Left lung (tissue), 10 donors: ENCODE measurements around the gene ARHGAP44. TPM values are rescaled to one million over a fixed set of nuclear protein-coding genes. Genes with fewer than 3 reads are reported as not detected.
"Not testable (repeated sequence)": the region's sequence is repeated elsewhere in the genome, so short reads cannot be mapped to it uniquely, and the experiment has no call there.

Experiments
- ATAC-seq: fragments of 200-7000 bp; cut with Tn5 transposase; one replicate; pipeline ENCODE4 v1.9.1; 2020; ENCODE audit warnings: moderate library complexity
- DNase-seq, 4 donors: peaks; one replicate each; pipeline ENCODE4 v3.0.0-alpha.2; 2013 to 2020
- H3K27ac ChIP-seq, 2 donors: fragments of 200-600 bp; sonication (generic) in 1 of 2; one replicate each; pipeline versions ENCODE4 v1.5.0 to v1.8.0; 2020 to 2021
- H3K27me3 ChIP-seq, 2 donors: fragments of 200-600 bp; sonication (generic) in 1 of 2; one replicate each; pipeline versions ENCODE4 v1.5.0 to v1.8.0; 2020 to 2021
- H3K36me3 ChIP-seq, 2 donors: fragments of 200-600 bp; sonication (generic) in 1 of 2; one replicate each; pipeline versions ENCODE4 v1.5.0 to v1.8.0; 2020 to 2021
- H3K4me1 ChIP-seq, 2 donors: fragments of 200-600 bp; one replicate each; pipeline ENCODE4 v1.8.0; 2021
- H3K4me3 ChIP-seq, 2 donors: fragments of 200-600 bp; sonication (generic) in 1 of 2; one replicate each; pipeline versions ENCODE4 v1.5.0 to v1.8.0; 2020 to 2021; ENCODE audit warnings: mild to moderate bottlenecking in 1 of 2
- H3K9me3 ChIP-seq, 2 donors: fragments of 200-600 bp; sonication (generic) in 1 of 2; one replicate each; pipeline versions ENCODE4 v1.5.0 to v1.8.0; 2020 to 2021
- CTCF ChIP-seq, 2 donors: fragments of 200-600 bp; sonication (generic) in 1 of 2; IDR thresholded peaks; one replicate each; pipeline versions ENCODE4 v1.5.0 to v1.8.0; 2021; ENCODE audit warnings: antibody characterized with exemption in 2 of 2
- intact Hi-C, 2 donors: fragments of 100-400 bp; cut with DNase I; formaldehyde crosslinking; loops; one replicate each; pipeline versions ENCODE4 v1.11.2 to v1.14.2; 2022
- polyA plus RNA-seq, 6 donors: library from polyadenylated mRNA; unstranded; fragments of 120-200 nt; gene quantifications; one replicate each; pipeline ENCODE4 v1.2.1, GENCODE V29; 2013; ENCODE audit not compliant: insufficient read length in 6 of 6
- total RNA-seq, 2 donors: library from RNA; stranded (reverse); fragmentation: NEBNext Ultra II Directional; extraction: Animal tissue kit (Norgen Biotek cat#: 25700); gene quantifications; one replicate each; pipeline ENCODE4 v1.2.1, GENCODE V29; 2021
- donor health status: DM: no; HTN: yes; CAD: no.
- donor health status: DM: no; HTN: no; CAD: no.

ARHGAP44 gene
- total and polyA plus RNA-seq, 8 donors, result 13.1 to 43.6 (median 17.9) TPM

GRCh38 chr17:12865769-12866168 lies 76.5 kb downstream of the ARHGAP44 start:
- H3K36me3 ChIP-seq, result no peaks in the 10 kb centered on the region
- H3K27me3 ChIP-seq, result no peaks in the 10 kb centered on the region
- no peak overlapping the region for H3K4me3 ChIP-seq
- intact Hi-C loops, result no loop called here
- no peaks in the 10 kb centered on the region for H3K4me1 ChIP-seq
- ATAC-seq (no peak), DNase-seq (no peak)
- TF ChIP-seq CTCF (IDR thresholded peaks at IDR 0.05), result no peak
- H3K27ac ChIP-seq, result no peak overlapping the region
- peaks cover 0 to 8% of the 10 kb centered on the region in 2 donors for H3K9me3 ChIP-seq

- Histone ChIP-seq H3K4me1 (no peaks in the 10 kb centered on the region), H3K36me3 (no peaks in the 10 kb centered on the region), H3K9me3 (peaks cover 0 to 7% of the 10 kb centered on the region in 2 donors), H3K27me3 (no peaks in the 10 kb centered on the region), H3K4me3 (no peak overlapping the region), H3K27ac (no peak overlapping the region)
- ATAC-seq (no peak), DNase-seq (no peak)
- TF ChIP-seq CTCF (IDR thresholded peaks at IDR 0.05), result no peak
- intact Hi-C loops, result no loop called here
Measured at GRCh38 chr17:12866244-12866643, 76.9 kb downstream of the ARHGAP44 start.

- H3K27me3 ChIP-seq, result no peaks in the 10 kb centered on the region
- peaks cover 0 to 2% of the 10 kb centered on the region in 2 donors for H3K9me3 ChIP-seq
- H3K4me1 ChIP-seq, result no peaks in the 10 kb centered on the region
- H3K36me3 ChIP-seq, result no peaks in the 10 kb centered on the region
- TF ChIP-seq CTCF (IDR thresholded peaks at IDR 0.05), result no peak
- H3K27ac ChIP-seq, result no peak overlapping the region
- H3K4me3 ChIP-seq, result no peak overlapping the region
- no peak for DNase-seq
- no peak for ATAC-seq
- intact Hi-C loops, result no loop called here
Measured at GRCh38 chr17:12867726-12868125, 78.4 kb downstream of the ARHGAP44 start.

- not testable (repeated sequence) for H3K27me3 ChIP-seq, DNase-seq, ATAC-seq
Measured at GRCh38 chr17:12873415-12874125, 84.3 kb downstream of the ARHGAP44 start.

GRCh38 chr17:12877953-12878669 lies 88.8 kb downstream of the ARHGAP44 start:
- no peaks in the 10 kb centered on the region for H3K4me1 ChIP-seq
- H3K27me3 ChIP-seq, result no peaks in the 10 kb centered on the region
- intact Hi-C loops, result no loop called here

More at GRCh38 chr17:12873415-12874125, 84.3 kb downstream of the ARHGAP44 start:
- H3K27ac ChIP-seq, H3K4me1 ChIP-seq, H3K4me3 ChIP-seq, intact Hi-C loops, H3K36me3 ChIP-seq, H3K9me3 ChIP-seq: not testable (repeated sequence)

GRCh38 chr17:12879096-12879495 lies 89.8 kb downstream of the ARHGAP44 start:
- H3K36me3 ChIP-seq, DNase-seq, ATAC-seq, H3K4me1 ChIP-seq, H3K27ac ChIP-seq, H3K4me3 ChIP-seq, H3K9me3 ChIP-seq, intact Hi-C loops, H3K27me3 ChIP-seq: not testable (repeated sequence)

More at GRCh38 chr17:12877953-12878669, 88.8 kb downstream of the ARHGAP44 start:
- Histone ChIP-seq H3K27ac (no peak overlapping the region), H3K9me3 (no peaks in the 10 kb centered on the region), H3K4me3 (no peak overlapping the region), H3K36me3 (no peaks in the 10 kb centered on the region)
- TF ChIP-seq CTCF (IDR thresholded peaks at IDR 0.05), result no peak
- ATAC-seq (no peak), DNase-seq (no peak)
